H1 (cell line): ENCODE measurements around the gene PVR. TPM values are rescaled to one million over a fixed set of nuclear protein-coding genes. Genes with fewer than 3 reads are reported as not detected.

ENCODE experiments used
- CTCF ChIA-PET: fragments of 300-600 bp; sonication (Branson Sonifier 250); formaldehyde crosslinking; loops from one replicate; lab custom pipeline; 2021; ENCODE audit not compliant: partially characterized antibody; lab: Charles Lee
- POLR2A ChIA-PET: fragments of 300-600 bp; sonication (Branson Sonifier 250); formaldehyde crosslinking; loops from one replicate; lab custom pipeline; 2021; ENCODE audit warnings: inconsistent platforms; ENCODE audit not compliant: partially characterized antibody; lab: Charles Lee
- DNase-seq, 2 experiments: peaks; one replicate each; pipeline versions ENCODE4 v3.0.0 to v3.0.0-alpha.2; 2010 to 2022; ENCODE audit warnings: low spot score in 2 of 2, low read depth in 1 of 2, mixed read lengths in 1 of 2
- FAIRE-seq: peaks from 2 replicates; lab custom pipeline; 2011; peaks lifted over from hg19 to GRCh38; lab: Jason Lieb, UNC
- H2AFZ ChIP-seq: 2 replicates; pipeline ENCODE4 v1.8.1; 2012; ENCODE audit warnings: low read length, inconsistent platforms
- H2AK5ac ChIP-seq: 2 replicates; pipeline ENCODE4 v1.6.1; 2013; ENCODE audit warnings: low read depth, low read length
- H2BK120ac ChIP-seq: replicated peaks from 2 replicates; pipeline ENCODE3; 2013; ENCODE audit warnings: low read depth, low read length, inconsistent platforms
- H2BK12ac ChIP-seq: 2 replicates; pipeline ENCODE4 v1.6.1; 2013; ENCODE audit warnings: low read depth, low read length
- H2BK15ac ChIP-seq: 2 replicates; pipeline ENCODE4 v1.6.1; 2013; ENCODE audit warnings: low read length
- H2BK20ac ChIP-seq: 2 replicates; pipeline ENCODE4 v1.6.1; 2013; ENCODE audit warnings: low read length
- H2BK5ac ChIP-seq: 2 replicates; pipeline ENCODE4 v1.6.1; 2013; ENCODE audit warnings: low read depth, low read length
- H3K14ac ChIP-seq: 2 replicates; pipeline ENCODE4 v1.6.1; 2013; ENCODE audit warnings: inconsistent platforms; ENCODE audit not compliant: insufficient read length
- H3K18ac ChIP-seq: 2 replicates; pipeline ENCODE4 v1.6.1; 2013; ENCODE audit warnings: low read length; ENCODE audit errors: extremely low read depth
- H3K23ac ChIP-seq: 2 replicates; pipeline ENCODE4 v1.6.1; 2013; ENCODE audit warnings: inconsistent platforms; ENCODE audit not compliant: insufficient read length
- H3K23me2 ChIP-seq: 2 replicates; pipeline ENCODE4 v1.6.1; 2013; ENCODE audit warnings: low read depth, low read length
- H3K27ac ChIP-seq: 2 replicates; pipeline ENCODE4 v1.6.1; 2011; ENCODE audit warnings: low read depth, low read length, inconsistent platforms
- H3K27me3 ChIP-seq, 4 experiments: replicated peaks in 1 of 4; 1 replicate in 1 of 4; 2 replicates in 3 of 4; pipeline versions ENCODE4 v1.6.1 to v1.8.1; 2011 to 2013; ENCODE audit warnings: low read length in 3 of 4, mild to moderate bottlenecking in 3 of 4, inconsistent platforms in 2 of 4, mixed read lengths in 2 of 4, moderate library complexity in 1 of 4; ENCODE audit not compliant: control insufficient read depth in 3 of 4, insufficient read depth in 3 of 4; ENCODE audit errors: extremely low read depth in 1 of 4
- H3K36me3 ChIP-seq, 4 experiments: 2 replicates each; pipeline versions ENCODE4 v1.6.1 to v1.8.1; 2011 to 2013; ENCODE audit warnings: mild to moderate bottlenecking in 4 of 4, low read length in 3 of 4, moderate library complexity in 2 of 4, control low read depth in 1 of 4, inconsistent platforms in 1 of 4; ENCODE audit not compliant: insufficient read depth in 4 of 4, control insufficient read depth in 2 of 4
- H3K4ac ChIP-seq: replicated peaks from 2 replicates; pipeline ENCODE3; 2013; ENCODE audit warnings: low read length, low read depth, mixed read lengths, inconsistent platforms; ENCODE audit not compliant: insufficient read length
- H3K4me1 ChIP-seq, 4 experiments: replicated peaks in 1 of 4; 1 replicate in 1 of 4; 2 replicates in 3 of 4; pipeline versions ENCODE4 v1.6.1 to v1.8.1; 2011 to 2013; ENCODE audit warnings: low read length in 3 of 4, inconsistent platforms in 2 of 4, mixed read lengths in 1 of 4; ENCODE audit not compliant: insufficient read depth in 4 of 4, control insufficient read depth in 3 of 4
- H3K4me2 ChIP-seq, 2 experiments: 2 replicates each; pipeline versions ENCODE4 v1.6.1 to v1.8.1; 2011 to 2013; ENCODE audit warnings: low read depth in 2 of 2, low read length in 2 of 2, control low read depth in 1 of 2, inconsistent platforms in 1 of 2, mild to moderate bottlenecking in 1 of 2; ENCODE audit not compliant: insufficient read depth in 1 of 2
- H3K4me3 ChIP-seq, 4 experiments: fragments of 200-600, 300-600 bp in 1 of 4; sonication (generic), shearing (Covaris generic), sonication (Bioruptor Twin) in 1 of 4; 2 replicates each; pipeline versions ENCODE4 v1.5.1 to v1.8.1; 2011 to 2016; ENCODE audit warnings: low read length in 4 of 4, low read depth in 3 of 4, control low read depth in 2 of 4, inconsistent platforms in 2 of 4, mild to moderate bottlenecking in 2 of 4, mixed read lengths in 1 of 4, moderate library complexity in 1 of 4; ENCODE audit not compliant: insufficient read depth in 2 of 4; ENCODE audit errors: extremely low read depth in 1 of 4
- H3K56ac ChIP-seq: replicated peaks from 2 replicates; pipeline ENCODE3; 2013; ENCODE audit warnings: low read depth, mild to moderate bottlenecking, mixed read lengths, low read length, inconsistent platforms; ENCODE audit not compliant: insufficient read length
- H3K79me1 ChIP-seq: 2 replicates; pipeline ENCODE4 v1.6.1; 2013; ENCODE audit warnings: low read depth, low read length, control low read depth
- H3K79me2 ChIP-seq, 2 experiments: 2 replicates each; pipeline versions ENCODE4 v1.6.1 to v1.8.1; 2012 to 2013; ENCODE audit warnings: low read length in 2 of 2, mild to moderate bottlenecking in 2 of 2, inconsistent platforms in 1 of 2; ENCODE audit not compliant: insufficient read depth in 2 of 2, control insufficient read depth in 1 of 2
- H3K9ac ChIP-seq, 4 experiments: replicated peaks in 1 of 4; 1 replicate in 1 of 4; 2 replicates in 3 of 4; pipeline versions ENCODE4 v1.6.1 to v1.8.1; 2011 to 2013; ENCODE audit warnings: low read depth in 3 of 4, low read length in 3 of 4, control low read depth in 2 of 4, mild to moderate bottlenecking in 2 of 4, moderate library complexity in 2 of 4, inconsistent platforms in 1 of 4; ENCODE audit errors: extremely low read depth in 1 of 4
- H3K9me3 ChIP-seq, 2 experiments: 2 replicates each; pipeline versions ENCODE4 v1.6.1 to v1.8.1; 2012 to 2013; ENCODE audit warnings: mild to moderate bottlenecking in 2 of 2, moderate library complexity in 2 of 2, control low read depth in 1 of 2, inconsistent platforms in 1 of 2, low read depth in 1 of 2, low read length in 1 of 2, mixed read lengths in 1 of 2; ENCODE audit not compliant: insufficient read depth in 2 of 2
- H4K20me1 ChIP-seq, 2 experiments: replicated peaks in 1 of 2; 2 replicates each; pipeline versions ENCODE3 to v1.8.1; 2011 to 2013; ENCODE audit warnings: inconsistent platforms in 2 of 2, low read length in 2 of 2, mild to moderate bottlenecking in 1 of 2; ENCODE audit not compliant: insufficient read depth in 2 of 2, control insufficient read depth in 1 of 2
- H4K5ac ChIP-seq: 2 replicates; pipeline ENCODE4 v1.6.1; 2013; ENCODE audit warnings: low read length, low read depth, mixed read lengths, inconsistent platforms; ENCODE audit not compliant: insufficient read length
- H4K8ac ChIP-seq: 2 replicates; pipeline ENCODE4 v1.8.0; 2013; ENCODE audit warnings: mild to moderate bottlenecking, moderate library complexity, low read length, inconsistent platforms; ENCODE audit not compliant: insufficient read depth; ENCODE audit errors: extremely low read depth
- H4K91ac ChIP-seq: replicated peaks from 2 replicates; pipeline ENCODE3; 2013; ENCODE audit warnings: low read length, mixed read lengths, inconsistent platforms; ENCODE audit not compliant: insufficient read length
- ATF3 ChIP-seq: IDR thresholded peaks from 2 replicates; pipeline ENCODE4 v1.6.1; 2011; ENCODE audit warnings: low read depth, mild to moderate bottlenecking, low read length; ENCODE audit not compliant: insufficient read depth
- CEBPB ChIP-seq: IDR thresholded peaks from 2 replicates; pipeline ENCODE4 v1.6.1; 2012; ENCODE audit warnings: low read depth, low read length
- CREB1 ChIP-seq: IDR thresholded peaks from 2 replicates; pipeline ENCODE4 v1.6.1; 2012; ENCODE audit warnings: inconsistent platforms
- HDAC6 ChIP-seq: IDR thresholded peaks from one replicate; pipeline ENCODE4 v1.7.1; 2012; ENCODE audit warnings: low read depth, mild to moderate bottlenecking, inconsistent platforms, low read length, moderate library complexity
- JUND ChIP-seq: IDR thresholded peaks from 2 replicates; pipeline ENCODE4 v1.6.1; 2011; ENCODE audit warnings: mild to moderate bottlenecking, improper control_type of control experiment, low read length
- KDM4A ChIP-seq: IDR thresholded peaks from one replicate; pipeline ENCODE4 v1.7.1; 2012; ENCODE audit warnings: low read depth, mild to moderate bottlenecking, moderate library complexity, low read length, inconsistent platforms; ENCODE audit not compliant: severe bottlenecking
- POLR2AphosphoS5 ChIP-seq: IDR thresholded peaks from 2 replicates; pipeline ENCODE4 v1.6.1; 2011; ENCODE audit warnings: low read depth, low read length
- POU5F1 ChIP-seq: IDR thresholded peaks from 2 replicates; pipeline ENCODE4 v1.6.1; 2011; ENCODE audit warnings: low read depth, mild to moderate bottlenecking, low read length, moderate library complexity
- RNF2 ChIP-seq: fragments of 200-900, 300-1000 bp; sonication (generic); IDR thresholded peaks from 2 replicates; pipeline ENCODE4 v1.7.1; 2016; ENCODE audit warnings: borderline replicate concordance, low read depth, mild to moderate bottlenecking, antibody characterized with exemption, low read length; ENCODE audit not compliant: poor library complexity, severe bottlenecking; ENCODE audit errors: missing control alignments
- SP2 ChIP-seq: IDR thresholded peaks from 2 replicates; pipeline ENCODE4 v1.6.1; 2012; ENCODE audit warnings: mild to moderate bottlenecking, low read length, inconsistent platforms
- SUZ12 ChIP-seq: fragments of 200-600 bp; sonication (generic); IDR thresholded peaks from 2 replicates; pipeline ENCODE4 v1.6.1; 2012; ENCODE audit warnings: mild to moderate bottlenecking, inconsistent platforms, low read length, moderate library complexity, mixed read lengths
- TEAD4 ChIP-seq: IDR thresholded peaks from 2 replicates; pipeline ENCODE4 v1.6.1; 2012; ENCODE audit warnings: low read depth, low read length, inconsistent platforms, mixed read lengths
- USF2 ChIP-seq: IDR thresholded peaks from 2 replicates; pipeline ENCODE4 v1.6.1; 2011; ENCODE audit warnings: low read length, improper control_type of control experiment
- WGBS, 2 experiments: shearing (Covaris generic) in 1 of 2; methylation state at CpG; one replicate each; pipeline versions ENCODE4 v1.1.6 to v1.1.7; 2013 to 2015; ENCODE audit warnings: low lambda C conversion rate in 2 of 2, mixed read lengths in 2 of 2, inconsistent platforms in 1 of 2, low coverage in 1 of 2, missing lambda C conversion rate in 1 of 2; ENCODE audit not compliant: insufficient replicate concordance in 2 of 2, insufficient coverage in 1 of 2, insufficient read length in 1 of 2; ENCODE audit errors: extremely low coverage in 1 of 2, missing lambda C conversion rate in 1 of 2; 5-methylcytosine and 5-hydroxymethylcytosine counted together
- polyA plus RNA-seq, 7 experiments: library from polyadenylated mRNA; depleted of rRNA in 3 of 7; stranded (reverse) in 5 of 7; unstranded in 2 of 7; fragments of >200 nt in 5 of 7; fragments of 200-250 nt in 2 of 7; gene quantifications; 1 replicate in 5 of 7; 2 replicates in 1 of 7; 4 replicates in 1 of 7; pipeline versions ENCODE4 v1.2.1 to v1.2.3, GENCODE V29; 2011 to 2013; ENCODE audit warnings: missing spikeins in 2 of 7, mixed read lengths in 2 of 7
- total RNA-seq: library from RNA; stranded (reverse); fragmentation: NEBNext Ultra II Directional; extraction: Animal tissue kit (Norgen Biotek cat#: 25700); gene quantifications from 2 replicates; pipeline ENCODE4 v1.2.1, GENCODE V29; 2021

Gene PVR
- total and polyA plus RNA-seq, 2 of the 8 experiments (the other 6 are each of a cell fraction or from before 2014, with no cell fraction given) = 13.3 to 14.8 TPM

- H2BK15ac ChIP-seq = no peak overlapping the region
- no peak overlapping the region for H2BK5ac ChIP-seq
- no peak overlapping the region for H3K27ac ChIP-seq
- H4K5ac ChIP-seq = no peak overlapping the region
- FAIRE-seq (no peak), DNase-seq (no peak)
- no peak overlapping the region for H2BK12ac ChIP-seq
- H2BK20ac ChIP-seq = no peak overlapping the region
- H4K8ac ChIP-seq = no peak overlapping the region
- no peaks in the 10 kb centered on the region for H3K23me2 ChIP-seq
- no peak overlapping the region for H2AK5ac ChIP-seq
- no peak overlapping the region for H3K9ac ChIP-seq
- no peaks in the 10 kb centered on the region for H3K4me1 ChIP-seq
- 64% methylated on average over 5 of the region's 5 CpGs; no CpG with 5 or more reads in 1 of the 2 experiments for WGBS, 2 experiments
- H3K36me3 ChIP-seq = no peaks in the 10 kb centered on the region
- H3K14ac ChIP-seq = no peak overlapping the region
- no peaks in the 10 kb centered on the region for H3K27me3 ChIP-seq
- H2AFZ ChIP-seq = no peak overlapping the region
- H3K23ac ChIP-seq = no peak overlapping the region
- no peak overlapping the region for H3K18ac ChIP-seq
- no peaks in the 10 kb centered on the region for H4K20me1 ChIP-seq
- H3K79me1 ChIP-seq = no peaks in the 10 kb centered on the region
- ChIA-PET CTCF (interaction anchor here (0.9 to 1.7 kb wide), 4 partner anchors 27 to 45 kb away, joined by 3 to 7 read pairs (median 5); no protein-coding TSS in a partner anchor), POLR2A (interaction anchor here (0.6 kb wide), 1 partner anchor 57 kb away, joined by 4 read pairs; no protein-coding TSS in a partner anchor)
- no peak overlapping the region for H4K91ac ChIP-seq
- H3K4ac ChIP-seq = no peak overlapping the region
- H3K4me3 ChIP-seq = no peak overlapping the region
- H3K4me2 ChIP-seq = no peak overlapping the region; a peak in 1 of 4 replicates
- H3K79me2 ChIP-seq = no peaks in the 10 kb centered on the region
- H3K9me3 ChIP-seq = no peaks in the 10 kb centered on the region
- no peak overlapping the region for H2BK120ac ChIP-seq
- no peak overlapping the region for H3K56ac ChIP-seq
- TF ChIP-seq CEBPB (no peak), TEAD4 (no peak), JUND (no peak), CREB1 (no peak), SP2 (no peak), SUZ12 (no peak), ATF3 (no peak), KDM4A (no peak), USF2 (no peak), HDAC6 (no peak), RNF2 (no peak), POU5F1 (no peak), POLR2AphosphoS5 (no peak)
Observed at GRCh38 chr19:44615863-44616247, 27.9 kb upstream of the PVR start.
